NT2/D1 (cell line): ENCODE measurements around the gene HHIPL1.

Experiments used
- SUZ12 ChIP-seq: IDR thresholded peaks from 2 replicates; pipeline ENCODE4 v1.6.1; 2011; ENCODE audit not compliant: insufficient read length, insufficient read depth; ENCODE audit errors: extremely low read depth
- ZNF274 ChIP-seq: IDR thresholded peaks from 2 replicates; pipeline ENCODE4 v1.6.1; 2011; ENCODE audit warnings: mild to moderate bottlenecking, low read depth, low read length

DNA sequence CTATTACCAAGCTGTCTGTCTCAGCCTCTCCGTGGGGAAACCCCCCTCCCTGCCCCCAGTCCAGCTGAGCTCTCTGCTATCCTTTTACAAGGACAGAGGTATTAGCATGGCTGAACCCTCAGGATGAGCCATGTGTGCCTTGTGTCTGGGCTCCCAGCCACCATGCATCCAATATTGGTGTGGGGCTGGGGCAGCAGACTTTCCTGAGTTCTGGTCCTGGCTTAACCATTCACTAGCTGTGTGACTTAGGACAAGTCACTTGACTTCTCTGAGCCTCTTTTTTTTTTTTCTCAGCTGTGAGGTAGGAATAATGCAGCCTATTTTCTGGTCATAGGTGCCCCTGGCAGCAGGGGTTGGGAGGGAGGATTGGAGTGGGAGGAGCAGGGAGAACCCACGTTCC lies 22.1 kb downstream of the HHIPL1 start:
- TF ChIP-seq SUZ12, result no peak
- TF ChIP-seq ZNF274, result no peak
